IMR-90 (cell line): ENCODE measurements around the gene APOC1. TPM values are rescaled to one million over a fixed set of nuclear protein-coding genes. Genes with fewer than 3 reads are reported as not detected.

Experiments used
- ATAC-seq: fragments of 200-7000 bp; cut with Tn5 transposase; 2 replicates; pipeline ENCODE4 v1.9.1; 2020; ENCODE audit warnings: low read depth, mild to moderate bottlenecking, moderate library complexity
- BruUV-seq: library from RNA; stranded (reverse); fragments of 400-500 nt; replicated peaks from 2 replicates; lab custom pipeline; 2021; lab: Mats Ljungman, UMichigan
- CTCF ChIA-PET: fragments of 300-600 bp; formaldehyde crosslinking; extraction: SDS; loops from one replicate; lab custom pipeline; 2021; ENCODE audit warnings: antibody characterized with exemption; lab: Yijun Ruan, JAX
- POLR2A ChIA-PET: fragments of 300-600 bp; sonication (Branson Sonifier 250); formaldehyde crosslinking; loops from one replicate; lab custom pipeline; 2022; ENCODE audit warnings: antibody characterized with exemption; ENCODE audit not compliant: unreplicated experiment; lab: Charles Lee
- DNase-seq: peaks from one replicate; pipeline ENCODE4 v3.0.0; 2013
- H2AFZ ChIP-seq: replicated peaks from 2 replicates; pipeline ENCODE3; 2013; ENCODE audit warnings: low read length, mild to moderate bottlenecking; ENCODE audit not compliant: poor library complexity
- H2AK5ac ChIP-seq: 2 replicates; pipeline ENCODE4 v1.6.1; 2013; ENCODE audit warnings: low read depth, low read length, inconsistent platforms
- H2AK9ac ChIP-seq: replicated peaks from 2 replicates; pipeline ENCODE3; 2013; ENCODE audit warnings: mild to moderate bottlenecking, low read depth, low read length, moderate library complexity; ENCODE audit not compliant: poor library complexity
- H2BK120ac ChIP-seq: 2 replicates; pipeline ENCODE4 v1.6.1; 2013; ENCODE audit warnings: low read depth, low read length, inconsistent platforms
- H2BK15ac ChIP-seq: 3 replicates; pipeline ENCODE4 v1.6.1; 2013; ENCODE audit warnings: low read depth, low read length, inconsistent platforms
- H2BK20ac ChIP-seq: 2 replicates; pipeline ENCODE4 v1.6.1; 2013; ENCODE audit warnings: low read depth, mild to moderate bottlenecking, inconsistent platforms, low read length, moderate library complexity
- H2BK5ac ChIP-seq: 2 replicates; pipeline ENCODE4 v1.6.1; 2013; ENCODE audit warnings: mild to moderate bottlenecking, low read depth, low read length, inconsistent platforms; ENCODE audit not compliant: poor library complexity, severe bottlenecking
- H3K14ac ChIP-seq: replicated peaks from 2 replicates; pipeline ENCODE4 v1.6.1; 2013; ENCODE audit warnings: low read depth, low read length, inconsistent platforms
- H3K18ac ChIP-seq: 2 replicates; pipeline ENCODE4 v1.6.1; 2013; ENCODE audit warnings: low read depth, low read length, control low read depth
- H3K23ac ChIP-seq: 2 replicates; pipeline ENCODE4 v1.6.1; 2013; ENCODE audit warnings: low read depth, low read length, inconsistent platforms
- H3K27ac ChIP-seq: 2 replicates; pipeline ENCODE4 v1.5.1; 2013; ENCODE audit warnings: mild to moderate bottlenecking, control low read depth, low read length; ENCODE audit not compliant: insufficient read depth
- H3K27me3 ChIP-seq: 2 replicates; pipeline ENCODE4 v1.6.1; 2013; ENCODE audit warnings: low read length; ENCODE audit not compliant: control insufficient read depth, insufficient read depth
- H3K36me3 ChIP-seq: 2 replicates; pipeline ENCODE4 v1.6.1; 2013; ENCODE audit warnings: low read length, mixed read lengths; ENCODE audit not compliant: control insufficient read depth, insufficient read depth
- H3K4ac ChIP-seq: 2 replicates; pipeline ENCODE4 v1.6.1; 2013; ENCODE audit warnings: low read depth, low read length, inconsistent platforms
- H3K4me1 ChIP-seq: 2 replicates; pipeline ENCODE4 v1.6.1; 2013; ENCODE audit warnings: low read length, mixed read lengths; ENCODE audit not compliant: control insufficient read depth, insufficient read depth
- H3K4me2 ChIP-seq: 2 replicates; pipeline ENCODE4 v1.6.1; 2013; ENCODE audit warnings: low read depth, mild to moderate bottlenecking, control low read depth, low read length, moderate library complexity
- H3K4me3 ChIP-seq: 2 replicates; pipeline ENCODE4 v1.5.1; 2013; ENCODE audit warnings: low read depth, mild to moderate bottlenecking, control low read depth, low read length, moderate library complexity; ENCODE audit not compliant: insufficient read depth
- H3K56ac ChIP-seq: 2 replicates; pipeline ENCODE4 v1.6.1; 2013; ENCODE audit warnings: low read length, inconsistent platforms; ENCODE audit not compliant: insufficient read depth; ENCODE audit errors: extremely low read depth
- H3K79me1 ChIP-seq, 2 experiments: 2 replicates each; pipeline ENCODE4 v1.6.1; 2013; ENCODE audit warnings: low read length in 2 of 2, inconsistent platforms in 1 of 2, low read depth in 1 of 2
- H3K9ac ChIP-seq: 2 replicates; pipeline ENCODE4 v1.6.1; 2013; ENCODE audit warnings: low read depth, low read length, control low read depth
- H3K9me1 ChIP-seq: 2 replicates; pipeline ENCODE4 v1.6.1; 2013; ENCODE audit warnings: low read length, inconsistent platforms; ENCODE audit not compliant: insufficient read depth
- H3K9me3 ChIP-seq: 2 replicates; pipeline ENCODE4 v1.6.1; 2013; ENCODE audit warnings: low read length; ENCODE audit not compliant: control insufficient read depth, insufficient read depth
- H4K20me1 ChIP-seq: 2 replicates; pipeline ENCODE4 v1.6.1; 2013; ENCODE audit warnings: low read length, inconsistent platforms; ENCODE audit not compliant: insufficient read depth
- H4K5ac ChIP-seq: 2 replicates; pipeline ENCODE4 v1.6.1; 2013; ENCODE audit warnings: mild to moderate bottlenecking, low read depth, low read length, control low read depth
- H4K8ac ChIP-seq, 2 experiments: 2 replicates each; pipeline ENCODE4 v1.6.1; 2013; ENCODE audit warnings: low read depth in 2 of 2, low read length in 2 of 2, control low read depth in 1 of 2, inconsistent platforms in 1 of 2
- H4K91ac ChIP-seq: 2 replicates; pipeline ENCODE4 v1.6.1; 2013; ENCODE audit warnings: low read depth, low read length, inconsistent platforms; ENCODE audit not compliant: insufficient read depth
- BHLHE40 ChIP-seq: fragments of 150-350 bp; IDR thresholded peaks from 2 replicates; pipeline ENCODE4 v1.6.1; 2016; ENCODE audit warnings: mild to moderate bottlenecking, low read depth, low read length
- CTCF ChIP-seq: conservative IDR thresholded peaks from 2 replicates; pipeline ENCODE4 v1.5.1; 2012; ENCODE audit warnings: mild to moderate bottlenecking, low read depth, low read length, improper control_type of control experiment
- FOS ChIP-seq: fragments of 150-350 bp; IDR thresholded peaks from 2 replicates; pipeline ENCODE4 v1.6.1; 2016; ENCODE audit warnings: low read depth, low read length
- MAFK ChIP-seq: IDR thresholded peaks from 2 replicates; pipeline ENCODE4 v1.6.1; 2012; ENCODE audit warnings: low read depth, low read length, improper control_type of control experiment
- MXI1 ChIP-seq: IDR thresholded peaks from 2 replicates; pipeline ENCODE4 v1.6.1; 2012; ENCODE audit warnings: low read depth, mild to moderate bottlenecking, low read length, moderate library complexity, borderline replicate concordance
- RAD21 ChIP-seq: IDR thresholded peaks from 2 replicates; pipeline ENCODE4 v1.6.1; 2012; ENCODE audit warnings: low read length, improper control_type of control experiment
- WGBS, 2 experiments: methylation state at CpG; one replicate each; pipeline versions ENCODE4 v1.1.5 to v1.1.7; 2013; ENCODE audit warnings: missing lambda C conversion rate in 2 of 2; ENCODE audit not compliant: insufficient read length in 1 of 2; ENCODE audit errors: extremely low coverage in 2 of 2; 5-methylcytosine and 5-hydroxymethylcytosine counted together
- dilution Hi-C: fragments of 300-500 bp; cut with HindIII; formaldehyde crosslinking; loops from one replicate; pipeline ENCODE4 v1.14.3; 2018; ENCODE audit warnings: low sequenced_read_pairs; ENCODE audit not compliant: unreplicated experiment
- in situ Hi-C: fragments of 300-500 bp; cut with MboI; formaldehyde crosslinking; loops from 3 replicates; pipeline ENCODE4 v1.14.3; 2019; ENCODE audit warnings: low sequenced_read_pairs, inconsistent platforms, mixed read lengths
- intact Hi-C: fragments of 100-400 bp; cut with micrococcal nuclease; formaldehyde crosslinking; loops from 2 replicates; pipeline ENCODE4 v1.10.0; 2022
- polyA plus RNA-seq, 3 experiments: library from polyadenylated mRNA; depleted of rRNA; stranded (reverse); fragments of >200 nt; gene quantifications; 2 replicates each; pipeline ENCODE4 v1.2.3, GENCODE V29; 2012; ENCODE audit warnings: low replicate concordance in 1 of 3
- total RNA-seq: library from RNA; depleted of rRNA; stranded (reverse); fragments of >200 nt; gene quantifications from 2 replicates; pipeline ENCODE4 v1.2.3, GENCODE V29; 2012

Gene APOC1
- total and polyA plus RNA-seq, 2 of the 4 experiments (the other 2 are of a cell fraction): 1.1 TPM; not detected in 1

- Histone ChIP-seq H3K4me3 (no peak overlapping the region), H3K36me3 (no peaks in the 10 kb centered on the region), H3K27ac (no peak overlapping the region), H4K8ac (no peak overlapping the region), H3K18ac (no peak overlapping the region), H3K9ac (no peak overlapping the region), H2BK20ac (no peak overlapping the region), H3K4me2 (no peak overlapping the region), H2BK15ac (no peak overlapping the region), H2AFZ (no peak overlapping the region), H3K23ac (no peak overlapping the region), H3K9me1 (no peaks in the 10 kb centered on the region), H3K27me3 (peaks cover 6% of the 10 kb centered on the region), H3K4ac (no peak overlapping the region), H3K9me3 (no peaks in the 10 kb centered on the region), H3K79me1 (no peaks in the 10 kb centered on the region), H2AK9ac (no peak overlapping the region), H2BK120ac (no peak overlapping the region), H3K14ac (no peak overlapping the region), H2BK5ac (no peak overlapping the region), H4K91ac (no peak overlapping the region), H4K20me1 (no peaks in the 10 kb centered on the region), H2AK5ac (no peak overlapping the region), H3K4me1 (peaks cover 2% of the 10 kb centered on the region; the same call in 1 of the 2 replicates), H4K5ac (no peak overlapping the region), H3K56ac (no peak overlapping the region)
- TF ChIP-seq RAD21: no peak
- no peak for TF ChIP-seq CTCF
- TF ChIP-seq MAFK: no peak
- no peak for TF ChIP-seq BHLHE40
- no peak for TF ChIP-seq FOS
- TF ChIP-seq MXI1: no peak
- in situ Hi-C loops (no loop called here), intact Hi-C loops (no loop called here), dilution Hi-C loops (no loop called here)
- CTCF ChIA-PET: interaction anchor here (0.6 kb wide), 1 partner anchor 20 kb away, joined by 4 read pairs; no protein-coding TSS in a partner anchor
- no peak for DNase-seq
- BruUV-seq: no TSS peak
- ATAC-seq: no peak
- POLR2A ChIA-PET: no interaction called here
- no CpG with 5 or more reads among the region's 4 CpGs for WGBS, 2 experiments
These were observed 17.1 kb downstream of the APOC1 start for GRCh38 chr19:44931541-44931940.
